Prostate gland (tissue), 2 donors: ENCODE results near the gene DUSP16. TPM values are rescaled to one million over a fixed set of nuclear protein-coding genes. Genes with fewer than 3 reads are reported as not detected.

Experiments
- DNase-seq: peaks from one replicate; pipeline ENCODE4 v3.0.0-alpha.2; 2019; ENCODE audit warnings: low spot score
- H3K27ac ChIP-seq, 2 donors: fragments of 200-600 bp; sonication (generic); 2 replicates each; pipeline ENCODE4 v1.5.1; 2017 to 2019
- H3K27me3 ChIP-seq: fragments of 200-600 bp; sonication (generic); replicated peaks from 2 replicates; pipeline ENCODE4 v1.5.1; 2019; ENCODE audit not compliant: insufficient read depth
- H3K36me3 ChIP-seq, 2 donors: fragments of 200-600 bp; sonication (generic); 1 replicate in 1 of 2; 2 replicates in 1 of 2; pipeline versions ENCODE4 v1.5.1 to v1.8.1; 2017 to 2019
- H3K4me1 ChIP-seq: fragments of 200-600 bp; sonication (generic); replicated peaks from 2 replicates; pipeline ENCODE4 v1.5.1; 2019
- H3K4me3 ChIP-seq, 2 donors: fragments of 200-600 bp; sonication (generic); 2 replicates each; pipeline ENCODE4 v1.5.1; 2017 to 2019
- H3K9me3 ChIP-seq: fragments of 200-600 bp; sonication (generic); 2 replicates; pipeline ENCODE4 v1.5.1; 2017
- CTCF ChIP-seq, 4 experiments: fragments of 200-600 bp in 2 of 4; fragments of 450-650 bp in 2 of 4; sonication (generic) in 2 of 4; IDR thresholded peaks; 1 replicate in 3 of 4; 2 replicates in 1 of 4; pipeline ENCODE4 v1.5.1; 2016 to 2019; ENCODE audit warnings: antibody characterized with exemption in 4 of 4, mild to moderate bottlenecking in 2 of 4, moderate library complexity in 2 of 4
- POLR2A ChIP-seq: fragments of 450-650 bp; IDR thresholded peaks from one replicate; pipeline ENCODE4 v1.6.1; 2016; ENCODE audit warnings: antibody characterized with exemption, mild to moderate bottlenecking
- POLR2AphosphoS5 ChIP-seq: sonication (generic); formaldehyde crosslinking; IDR thresholded peaks from one replicate; pipeline ENCODE4 v1.6.1; 2017; ENCODE audit warnings: antibody characterized with exemption
- WGBS: methylation state at CpG from one replicate; pipeline ENCODE4 v1.1.5; 2018; 5-methylcytosine and 5-hydroxymethylcytosine counted together
- intact Hi-C: fragments of 100-400 bp; cut with DNase I; formaldehyde crosslinking; loops from one replicate; pipeline ENCODE4 v1.14.2; 2022
- total RNA-seq, 2 donors: library from RNA; depleted of rRNA; stranded (reverse); fragments of >200 nt; gene quantifications; one replicate each; pipeline ENCODE4 v1.1.0, GENCODE V29; 2016

Gene DUSP16
- total RNA-seq, 2 donors from 2014 or later: 60.8 to 87.0 TPM

DNA sequence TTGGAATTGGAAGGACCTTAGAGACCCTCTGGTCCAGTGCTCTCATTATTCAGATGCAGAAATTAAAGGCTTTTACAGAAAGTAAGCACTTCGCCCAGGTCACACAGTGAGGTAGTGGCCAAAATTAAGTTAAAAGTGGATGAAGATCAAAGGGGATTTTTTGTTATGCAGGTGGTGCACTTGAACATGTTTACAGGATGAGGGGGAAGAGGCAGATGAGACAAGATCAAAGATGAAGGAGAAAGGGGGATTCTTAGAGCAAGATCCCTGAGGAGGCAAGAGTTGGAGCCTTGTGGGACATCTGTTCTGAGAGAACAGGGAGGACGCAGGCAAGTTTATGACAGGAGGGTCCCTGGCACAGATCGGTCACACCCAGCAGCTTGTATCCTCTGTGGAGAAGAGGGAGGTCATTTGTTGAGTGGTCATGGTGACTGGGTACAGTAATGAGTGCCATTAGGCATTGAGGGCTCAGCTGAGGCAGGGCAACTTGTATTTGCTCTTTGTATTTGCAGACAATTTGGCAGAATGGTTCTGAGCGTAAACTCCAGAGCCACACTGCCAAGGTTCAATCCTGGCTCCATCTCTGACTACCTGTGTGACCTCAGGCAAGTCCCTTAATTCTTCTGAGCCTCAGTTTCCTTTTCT, 121.8 kb downstream of the DUSP16 start:
- Histone ChIP-seq H3K4me1 (peaks cover 14% of the 10 kb centered on the region), H3K9me3 (no peaks in the 10 kb centered on the region), H3K27me3 (no peaks in the 10 kb centered on the region), H3K36me3 (no peaks in the 10 kb centered on the region), H3K27ac (peak overlapping the region; percentile 79 to 82), H3K4me3 (no peak overlapping the region)
- intact Hi-C loops: no loop called here
- DNase-seq: no peak
- TF ChIP-seq POLR2A: no peak
- no peak for TF ChIP-seq CTCF (IDR thresholded peaks at IDR 0.05)
- no peak for TF ChIP-seq POLR2AphosphoS5
- 82% methylated on average over 4 of the region's 4 CpGs for WGBS

GRCh38 chr12:12439636-12440035, 123.0 kb downstream of the DUSP16 start:
- 92% methylated on average over 6 of the region's 6 CpGs for WGBS
- Histone ChIP-seq H3K9me3 (no peaks in the 10 kb centered on the region), H3K27me3 (no peaks in the 10 kb centered on the region), H3K36me3 (no peaks in the 10 kb centered on the region), H3K4me1 (peaks cover 16% of the 10 kb centered on the region), H3K27ac (no peak overlapping the region), H3K4me3 (no peak overlapping the region)
- TF ChIP-seq POLR2AphosphoS5: no peak
- no peak for TF ChIP-seq POLR2A
- no peak for TF ChIP-seq CTCF (IDR thresholded peaks at IDR 0.05)
- DNase-seq: no peak
- intact Hi-C loops: no loop called here

DNA sequence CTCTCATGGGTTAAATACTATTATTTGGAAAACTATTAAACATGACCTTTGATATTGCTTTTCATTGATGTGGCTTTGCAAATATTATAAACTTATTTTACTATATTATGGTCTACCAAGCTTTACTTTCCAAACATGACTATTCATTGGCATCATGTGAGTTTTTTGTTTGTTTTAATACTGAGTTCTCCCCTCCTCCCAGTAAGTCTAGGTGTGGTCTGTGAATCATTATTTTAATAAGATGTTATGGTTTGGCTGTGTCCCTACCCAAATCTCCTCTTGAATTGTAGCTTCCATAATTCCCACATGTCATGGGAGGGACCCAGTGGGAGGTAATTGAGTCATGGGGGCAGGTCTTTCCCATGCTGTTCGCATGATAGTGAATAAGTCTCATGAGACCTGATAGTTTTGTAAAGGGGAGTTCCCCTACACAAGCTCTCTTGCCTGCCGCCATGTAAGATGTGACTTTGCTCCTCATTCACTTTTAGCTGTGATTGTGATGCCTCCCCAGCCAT, 125.8 kb downstream of the DUSP16 start:
- H3K4me3 ChIP-seq: no peak overlapping the region
- 100% methylated on average over 2 of the region's 2 CpGs for WGBS
- DNase-seq: no peak
- peak overlapping the region; percentile 31 to 56 for H3K27ac ChIP-seq
- H3K9me3 ChIP-seq: no peaks in the 10 kb centered on the region
- H3K27me3 ChIP-seq: no peaks in the 10 kb centered on the region
- peaks cover 3% of the 10 kb centered on the region for H3K4me1 ChIP-seq
- no peak for TF ChIP-seq CTCF (IDR thresholded peaks at IDR 0.05)
- peak; percentile 71 for TF ChIP-seq POLR2AphosphoS5
- intact Hi-C loops: no loop called here
- H3K36me3 ChIP-seq: no peaks in the 10 kb centered on the region

DNA sequence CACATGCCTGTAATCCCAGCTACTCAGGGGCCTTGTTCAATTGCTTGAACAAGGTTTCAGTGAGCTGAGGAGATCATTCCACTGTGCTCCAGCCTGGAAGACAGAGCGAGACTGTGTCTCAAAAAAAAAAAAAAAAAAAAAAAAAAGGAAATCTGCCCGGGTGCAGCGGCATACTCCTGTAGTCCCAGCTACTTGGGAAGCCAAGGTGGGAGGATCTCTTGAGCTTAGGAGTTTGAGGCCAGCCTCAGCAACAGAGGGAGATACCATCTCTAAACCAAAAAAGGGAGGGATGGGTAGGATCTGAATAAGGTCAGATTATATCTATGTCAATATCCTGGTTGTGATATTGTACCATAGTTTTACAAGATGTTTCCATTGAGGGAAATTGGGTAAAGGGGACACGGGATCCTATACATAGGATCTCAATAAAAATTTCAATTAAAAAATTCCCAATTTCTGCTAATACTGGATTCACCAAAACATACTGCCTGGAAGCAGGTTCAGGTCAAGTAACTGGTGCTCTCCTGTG, 129.4 kb downstream of the DUSP16 start:
- 31% methylated on average over 4 of the region's 4 CpGs for WGBS
- DNase-seq: no peak
- peak overlapping the region; percentile 55 to 62 for H3K27ac ChIP-seq
- H3K27me3 ChIP-seq: no peaks in the 10 kb centered on the region
- peaks cover 3% of the 10 kb centered on the region for H3K4me1 ChIP-seq
- no peaks in the 10 kb centered on the region for H3K36me3 ChIP-seq
- H3K9me3 ChIP-seq: no peaks in the 10 kb centered on the region
- no peak for TF ChIP-seq POLR2A
- TF ChIP-seq CTCF (IDR thresholded peaks at IDR 0.05): no peak
- no peak for TF ChIP-seq POLR2AphosphoS5
- H3K4me3 ChIP-seq: no peak overlapping the region
- intact Hi-C loops: no loop called here

DNA sequence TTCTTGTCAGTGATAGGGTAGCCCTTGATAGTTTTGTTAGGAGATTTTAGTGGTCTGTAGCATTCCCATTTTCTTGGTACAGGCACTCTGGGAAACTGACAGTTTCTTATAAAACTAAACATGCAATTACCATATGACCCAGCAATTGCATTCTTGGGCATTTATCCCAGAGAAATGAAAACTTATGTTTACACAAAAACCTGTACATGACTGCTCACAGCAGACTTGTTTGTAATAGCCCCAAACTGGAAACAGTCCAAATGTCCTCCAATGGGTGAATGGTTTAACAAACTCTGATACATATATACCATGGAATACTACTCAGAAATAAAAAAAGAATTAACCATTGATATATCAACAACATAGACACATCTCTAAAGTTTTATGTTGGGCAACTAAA, 130.3 kb downstream of the DUSP16 start:
- Histone ChIP-seq H3K36me3 (no peaks in the 10 kb centered on the region), H3K9me3 (no peaks in the 10 kb centered on the region), H3K27ac (peak overlapping the region; percentile 55 to 68), H3K4me3 (no peak overlapping the region), H3K27me3 (no peaks in the 10 kb centered on the region), H3K4me1 (peaks cover 3% of the 10 kb centered on the region)
- no peak for TF ChIP-seq POLR2A
- TF ChIP-seq POLR2AphosphoS5: peak; percentile 78
- intact Hi-C loops: no loop called here
- peak; percentile 53 for DNase-seq
